Measurements from ENCODE around the gene RAVER1. TPM values are rescaled to one million over a fixed set of nuclear protein-coding genes. Genes with fewer than 3 reads are reported as not detected.

RAVER1 gene
- total RNA-seq, 3 donors from 2014 or later, result 10.7 to 17.7 (median 12.3) TPM

GRCh38 chr19:10318807-10319682 is 14.3 kb downstream of the RAVER1 start:
- intact Hi-C loops (cut with DNase I; ENCODE audit: low total_unique reads), result no loop called here
- no peak for DNase-seq (ENCODE audit: low spot score in 2 of 2)
- Histone ChIP-seq H3K4me1 (no peaks in the 10 kb centered on the region), H3K9me3 (no peaks in the 10 kb centered on the region), H3K4me3 (no peak overlapping the region), H3K27me3 (no peaks in the 10 kb centered on the region), H3K27ac (no peak overlapping the region), H3K36me3 (peaks cover 21% of the 10 kb centered on the region)
- TF ChIP-seq POLR2AphosphoS5 (IDR thresholded peaks at IDR 0.05), result no peak
- no peak for TF ChIP-seq CTCF (IDR thresholded peaks at IDR 0.05)
- TF ChIP-seq POLR2A (IDR thresholded peaks at IDR 0.05), result no peak

GRCh38 chr19:10317857-10318462 is 15.4 kb downstream of the RAVER1 start:
- Histone ChIP-seq H3K4me3 (no peak overlapping the region), H3K27ac (no peak overlapping the region), H3K27me3 (no peaks in the 10 kb centered on the region), H3K9me3 (no peaks in the 10 kb centered on the region), H3K36me3 (peaks cover 19% of the 10 kb centered on the region), H3K4me1 (no peaks in the 10 kb centered on the region)
- TF ChIP-seq CTCF (IDR thresholded peaks at IDR 0.05) (no peak), POLR2AphosphoS5 (IDR thresholded peaks at IDR 0.05) (no peak), POLR2A (IDR thresholded peaks at IDR 0.05) (no peak)
- DNase-seq (ENCODE audit: low spot score in 2 of 2), result no peak
- intact Hi-C loops (cut with DNase I; ENCODE audit: low total_unique reads), result no loop called here

- no peak overlapping the region for H3K4me3 ChIP-seq
- no peaks in the 10 kb centered on the region for H3K4me1 ChIP-seq
- TF ChIP-seq CTCF (IDR thresholded peaks at IDR 0.05), result no peak
- no peak for TF ChIP-seq POLR2A (IDR thresholded peaks at IDR 0.05)
- TF ChIP-seq POLR2AphosphoS5 (IDR thresholded peaks at IDR 0.05), result no peak
- peaks cover 12% of the 10 kb centered on the region for H3K36me3 ChIP-seq
- H3K27me3 ChIP-seq, result no peaks in the 10 kb centered on the region
- no peaks in the 10 kb centered on the region for H3K9me3 ChIP-seq
- no peak overlapping the region for H3K27ac ChIP-seq
- intact Hi-C loops (cut with DNase I; ENCODE audit: low total_unique reads), result no loop called here
- no peak for DNase-seq (ENCODE audit: low spot score in 2 of 2)
These were observed 16.1 kb downstream of the RAVER1 start for GRCh38 chr19:10317045-10317856.

DNA sequence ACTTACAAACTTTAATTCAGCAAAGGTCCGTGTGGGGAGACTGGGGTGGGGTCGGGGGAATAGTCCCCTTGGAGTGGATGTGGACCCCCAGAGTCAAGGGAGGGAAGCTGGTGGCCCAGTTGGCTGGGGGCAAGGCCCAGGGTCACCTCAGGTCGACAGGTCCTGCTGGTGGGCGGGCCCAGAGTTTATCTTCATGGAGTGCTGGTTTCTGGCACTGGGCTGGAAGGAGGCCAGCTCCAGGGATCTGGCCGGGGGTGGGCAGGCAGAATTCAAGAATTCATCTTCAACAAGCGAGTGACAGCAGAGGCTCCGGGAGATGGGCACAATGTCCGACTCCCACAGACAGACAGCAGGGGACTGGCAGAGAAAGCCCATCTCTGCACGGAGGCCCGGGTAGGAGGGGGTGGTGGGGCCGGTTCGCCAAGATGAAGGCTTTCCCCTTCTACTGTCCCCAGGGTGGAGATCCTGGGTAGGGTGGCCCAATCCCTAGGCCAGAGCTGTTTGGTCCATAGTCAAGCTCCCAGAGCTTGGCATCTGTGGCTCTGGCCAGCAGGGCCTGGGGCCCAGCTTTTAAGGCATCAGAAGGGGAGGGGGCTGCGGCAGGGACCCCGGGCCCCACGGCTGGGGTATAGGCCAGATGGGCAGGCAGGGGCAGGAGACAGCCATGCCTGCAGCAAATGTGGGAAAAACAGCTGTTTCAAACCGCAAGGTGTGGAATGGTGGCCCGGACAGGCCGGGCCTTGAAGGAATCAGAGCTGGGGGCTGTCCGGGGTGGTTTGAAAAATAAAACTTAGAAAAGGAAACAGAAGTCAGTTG is 16.9 kb downstream of the RAVER1 start:
- peak overlapping the region in 2 of 3 donors; percentile 86 to 95 for H3K4me3 ChIP-seq

More for the DNA sequence above, 16.9 kb downstream of the RAVER1 start:
- no peaks in the 10 kb centered on the region for H3K27me3 ChIP-seq
- H3K4me1 ChIP-seq, result no peaks in the 10 kb centered on the region
- peak overlapping the region; percentile 54 to 72 for H3K27ac ChIP-seq
- intact Hi-C loops (cut with DNase I; ENCODE audit: low total_unique reads), result no loop called here
- no peak for DNase-seq (ENCODE audit: low spot score in 2 of 2)
- H3K36me3 ChIP-seq, result peaks cover 10% of the 10 kb centered on the region
- no peaks in the 10 kb centered on the region for H3K9me3 ChIP-seq
- TF ChIP-seq POLR2A (IDR thresholded peaks at IDR 0.05), result no peak
- TF ChIP-seq POLR2AphosphoS5 (IDR thresholded peaks at IDR 0.05), result no peak
- no peak for TF ChIP-seq CTCF (IDR thresholded peaks at IDR 0.05)
